Activated CD8-positive, alpha-beta memory T cell treated with anti-CD3 and anti-CD28 coated beads for 36 hours (primary cell): ENCODE data around the gene DCD. TPM values are rescaled to one million over a fixed set of nuclear protein-coding genes. Genes with fewer than 3 reads are reported as not detected.

ENCODE experiments used
- CTCF ChIA-PET: fragments of 350-600 bp; sonication (Branson Sonifier 250); formaldehyde crosslinking; loops from one replicate; lab custom pipeline; 2021; ENCODE audit warnings: antibody characterized with exemption; lab: Charles Lee
- POLR2A ChIA-PET: fragments of 350-600 bp; sonication (Branson Sonifier 250); formaldehyde crosslinking; loops from one replicate; lab custom pipeline; 2021; ENCODE audit warnings: antibody characterized with exemption; lab: Charles Lee
- total RNA-seq, 2 experiments: library from RNA; stranded (reverse); gene quantifications; one replicate each; pipeline ENCODE4 v1.2.3, GENCODE V29; 2021

The DCD gene
- total RNA-seq, 2 experiments from 2014 or later: not detected

DNA sequence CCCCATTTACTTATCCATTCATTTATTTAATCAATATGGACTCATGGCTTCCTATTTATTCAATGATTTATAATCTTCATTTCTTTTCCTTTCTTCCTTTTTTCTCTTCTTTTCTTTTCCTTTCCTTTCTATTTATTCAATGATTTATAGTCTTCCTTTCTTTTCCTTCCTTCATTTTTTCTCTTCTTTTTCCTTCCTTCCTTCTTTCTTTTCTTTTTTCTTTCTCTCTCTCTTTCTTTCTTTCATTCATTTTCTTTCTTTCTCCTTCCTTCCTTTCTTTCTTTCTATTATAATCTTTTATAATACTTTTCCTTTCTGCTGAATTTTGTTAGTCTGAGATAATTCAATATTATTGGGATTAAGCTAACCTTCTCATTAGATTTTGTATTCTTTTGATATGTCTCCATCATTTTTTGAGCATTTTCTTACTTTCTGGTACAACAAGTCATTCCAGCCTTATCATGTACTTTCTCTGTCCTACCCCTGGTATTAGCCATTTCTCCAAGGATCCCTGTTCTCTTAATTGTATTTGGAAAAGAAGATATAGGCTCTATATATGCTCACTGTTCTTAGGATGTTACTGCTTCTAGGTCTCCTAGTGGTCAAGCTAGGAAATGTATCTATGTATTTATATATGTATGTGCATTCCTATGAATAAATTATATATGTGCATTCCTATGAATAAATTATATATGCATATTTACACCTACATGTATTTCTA, 25.5 kb downstream of the DCD start:
- ChIA-PET POLR2A (no interaction called here), CTCF (interaction anchor here (0.8 kb wide), 1 partner anchor 27 kb away, joined by 3 read pairs; no protein-coding TSS in a partner anchor)

DNA sequence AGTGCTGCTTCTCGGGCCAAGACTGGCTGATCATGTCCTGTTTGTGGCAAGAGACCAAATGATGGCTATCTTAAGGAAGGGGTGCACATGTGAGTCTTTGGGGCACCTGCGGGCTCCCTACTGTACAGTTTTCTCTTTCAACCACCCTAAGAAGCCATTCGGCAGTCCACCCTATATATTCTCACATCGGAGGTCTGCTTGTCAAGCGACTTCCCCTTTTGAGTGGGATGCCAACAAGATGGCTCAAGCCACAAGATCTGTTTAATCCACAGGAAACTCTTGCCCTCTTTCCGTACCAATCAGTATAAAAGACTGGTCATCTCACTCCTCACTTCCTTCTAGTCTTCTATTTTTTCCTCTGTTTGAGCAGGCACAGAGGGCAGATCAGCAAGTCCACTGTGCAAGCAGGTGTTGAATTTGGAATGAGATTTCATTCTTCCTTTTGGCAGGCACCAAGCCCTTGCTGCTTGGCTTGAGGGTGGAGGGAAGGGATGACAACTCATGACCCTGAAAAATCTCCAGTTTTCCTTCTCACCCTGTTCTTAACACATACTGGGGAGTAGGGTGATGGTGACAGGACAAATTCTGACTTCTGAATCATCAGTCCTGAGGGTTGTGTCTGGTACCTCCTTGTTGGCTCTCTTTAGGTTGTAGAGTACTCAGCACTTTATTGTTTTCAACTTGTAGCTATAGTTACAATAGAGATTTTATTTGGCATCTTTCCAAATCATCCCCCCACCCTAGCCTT, 31.1 kb downstream of the DCD start:
- ChIA-PET POLR2A (no interaction called here), CTCF (interaction anchor here (0.6 kb wide), 1 partner anchor 23 kb away, joined by 4 read pairs; no protein-coding TSS in a partner anchor)

DNA sequence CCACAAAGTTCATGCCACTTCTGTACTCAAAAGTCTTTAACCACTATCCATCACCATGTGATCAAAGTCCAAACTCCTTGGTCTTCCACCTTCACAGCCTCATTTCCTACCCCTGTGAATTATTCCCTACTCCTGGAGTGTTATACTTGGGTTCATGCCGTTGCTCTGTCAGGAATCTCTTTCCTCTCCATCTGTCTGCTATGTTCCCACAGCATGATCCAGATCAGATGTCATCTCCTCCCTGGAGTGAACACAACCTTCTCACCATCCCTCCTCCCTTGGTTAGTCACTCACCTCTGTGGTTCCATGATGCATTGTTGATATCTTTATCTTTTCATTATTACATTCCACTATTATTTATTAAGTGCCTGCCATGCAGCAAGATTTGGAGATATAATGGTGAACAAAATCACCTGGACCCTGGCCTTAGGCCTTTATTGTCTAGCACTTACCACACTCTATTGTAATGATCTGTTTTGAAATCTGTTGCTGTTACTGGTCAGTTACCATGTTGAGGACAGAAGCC, 35.9 kb downstream of the DCD start:
- ChIA-PET POLR2A (no interaction called here), CTCF (no interaction called here)

DNA sequence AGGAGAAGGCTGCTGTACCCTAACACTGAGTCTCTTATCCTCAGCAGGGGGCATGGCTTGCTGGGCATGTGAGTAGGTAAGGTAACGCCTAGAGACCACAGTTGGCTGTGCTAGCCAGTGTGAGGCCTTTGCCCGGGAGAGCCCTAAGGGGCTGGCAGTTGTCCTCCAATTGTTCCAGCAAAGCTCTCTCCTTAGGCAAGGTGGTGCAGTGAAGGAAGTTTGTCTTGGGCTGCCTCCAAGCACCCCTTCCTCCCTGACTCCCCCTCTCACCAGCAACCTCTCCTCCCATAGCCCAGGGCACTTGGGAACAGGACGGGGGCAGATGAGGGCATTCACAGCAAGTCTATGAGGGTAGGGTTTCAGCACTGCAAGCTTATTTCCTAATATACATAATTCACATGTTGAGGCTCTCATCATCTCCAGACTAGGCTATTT, 36.4 kb downstream of the DCD start:
- CTCF ChIA-PET: no interaction called here
- POLR2A ChIA-PET: no interaction called here

DNA sequence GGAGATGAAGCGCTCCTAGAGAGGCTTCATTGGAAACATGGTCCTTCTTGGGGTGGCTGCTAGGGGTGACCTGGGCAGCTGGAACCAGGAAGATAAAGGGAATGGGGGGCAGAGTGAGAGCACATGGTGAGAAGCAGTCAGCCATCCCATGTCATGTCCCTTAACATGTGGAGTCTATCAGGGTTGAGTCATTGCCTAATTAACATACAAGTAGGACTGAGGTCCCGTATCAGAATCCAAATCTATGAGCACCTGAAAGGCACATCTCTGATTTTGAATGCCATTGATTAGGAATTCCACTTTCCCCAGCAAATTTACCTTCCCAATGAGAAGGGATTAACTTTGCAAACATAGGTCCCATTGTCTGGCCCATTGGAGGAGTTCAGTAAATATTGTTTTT, 39.4 kb downstream of the DCD start:
- POLR2A ChIA-PET: no interaction called here
- CTCF ChIA-PET: interaction anchor here (1.3 kb wide), 1 partner anchor 12 kb away, joined by 3 read pairs; no protein-coding TSS in a partner anchor

DNA sequence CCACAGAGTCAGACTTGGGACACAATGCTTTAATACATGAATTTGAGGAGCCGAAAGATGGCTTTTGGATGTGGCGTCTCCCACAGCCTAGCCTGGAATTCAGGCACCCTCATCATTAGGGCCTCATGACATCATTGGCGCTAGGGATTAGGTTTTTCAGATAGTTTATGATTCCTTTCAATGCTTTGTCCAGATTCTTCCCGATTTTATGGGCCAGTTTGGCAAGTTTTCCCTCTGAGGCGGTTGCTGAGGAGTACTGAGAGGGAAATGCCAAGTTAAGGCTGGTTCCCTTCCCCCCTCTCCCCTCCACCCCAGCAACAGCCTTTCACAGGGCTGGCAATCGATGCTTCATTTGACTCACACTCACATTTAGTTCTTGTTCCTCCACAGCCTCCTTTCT, 40.0 kb downstream of the DCD start:
- ChIA-PET POLR2A (no interaction called here), CTCF (no interaction called here)

DNA sequence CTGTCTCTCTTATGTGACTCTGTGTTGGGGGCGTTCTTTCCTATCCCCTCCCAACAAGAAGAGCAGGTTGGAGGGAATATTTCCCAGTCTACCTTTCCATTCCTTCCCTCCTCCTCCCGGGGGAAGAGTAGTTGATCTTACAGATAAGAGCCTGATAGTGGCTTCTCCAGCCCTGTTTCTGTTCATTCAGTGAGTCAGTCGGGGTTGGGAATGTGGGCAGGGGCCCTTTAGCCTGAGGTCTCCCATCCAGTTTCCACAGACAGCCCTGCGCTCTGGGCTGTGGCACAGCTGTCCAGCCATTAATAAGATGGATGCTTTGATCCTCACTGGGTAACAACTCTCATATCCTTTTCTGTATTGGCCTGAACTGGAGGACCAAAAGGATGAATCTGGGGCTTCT, 41.6 kb downstream of the DCD start:
- ChIA-PET POLR2A (no interaction called here), CTCF (interaction anchor here (0.9 to 1.1 kb wide), 2 partner anchors 9 to 10 kb away, joined by 4 read pairs; no protein-coding TSS in a partner anchor)

DNA sequence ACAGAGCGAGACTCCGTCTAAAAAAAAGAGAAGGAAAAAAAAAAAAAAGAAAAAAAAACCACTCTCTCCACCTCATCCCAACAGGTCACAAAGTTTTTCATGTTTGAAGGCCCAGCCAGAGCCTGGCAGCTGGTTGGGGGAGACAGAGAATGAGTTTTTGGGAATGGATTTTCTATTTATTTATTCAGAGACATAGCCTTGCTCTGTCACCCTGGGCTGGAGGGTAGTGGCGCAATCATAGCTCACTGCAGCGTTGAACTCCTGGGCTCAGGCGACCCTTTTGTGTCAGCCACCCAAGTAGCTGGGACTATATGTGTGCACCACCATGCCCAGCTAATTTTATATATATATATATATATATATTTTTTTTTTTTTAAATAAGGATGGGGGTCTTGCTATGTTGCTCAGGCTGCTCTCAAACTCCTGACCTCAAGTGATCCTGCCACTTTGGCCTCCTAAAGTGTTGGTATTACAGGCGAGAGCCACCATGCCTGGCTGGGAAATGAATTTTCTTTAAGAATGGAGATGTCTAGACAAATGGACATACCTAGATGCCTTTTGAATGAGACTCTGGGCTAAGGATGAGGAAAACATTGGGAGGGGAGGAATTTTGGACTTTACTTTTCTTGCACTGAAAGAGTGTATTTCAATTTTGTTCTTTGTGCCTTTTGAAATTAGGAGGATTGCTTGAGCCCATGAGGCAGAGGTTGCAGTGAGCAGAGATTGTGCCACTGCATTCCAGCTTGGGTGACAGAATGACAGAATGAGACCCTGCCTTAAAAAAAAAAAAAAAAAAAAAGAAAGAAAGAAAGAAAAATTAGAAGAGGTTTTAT, 42.8 kb downstream of the DCD start:
- ChIA-PET POLR2A (no interaction called here), CTCF (interaction anchor here (0.6 to 1.3 kb wide), 2 partner anchors 951 to 1036 kb away, joined by 3 read pairs; no protein-coding TSS in a partner anchor)

DNA sequence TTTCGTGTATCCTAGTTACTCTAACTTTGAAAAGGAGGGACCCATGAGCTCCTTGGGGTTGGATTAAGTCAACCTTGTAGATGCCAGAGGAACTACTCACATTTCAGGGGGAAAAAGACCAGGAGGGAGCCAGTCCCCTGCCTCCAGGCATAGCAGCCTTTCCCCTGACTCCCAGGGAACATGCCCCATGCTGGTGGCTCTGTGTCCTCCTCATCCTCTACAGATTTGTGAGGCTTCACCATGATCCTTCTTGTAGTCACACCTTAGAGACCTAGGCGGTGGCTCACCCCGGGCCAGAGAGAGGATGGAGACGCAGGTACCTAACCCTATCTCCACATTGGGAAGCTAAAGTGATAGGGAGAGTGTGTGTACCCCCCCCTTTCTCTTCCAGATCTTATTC, 43.7 kb downstream of the DCD start:
- ChIA-PET CTCF (interaction anchor here (1.6 kb wide), 1 partner anchor 29 kb away, joined by 3 read pairs; no protein-coding TSS in a partner anchor), POLR2A (no interaction called here)

DNA sequence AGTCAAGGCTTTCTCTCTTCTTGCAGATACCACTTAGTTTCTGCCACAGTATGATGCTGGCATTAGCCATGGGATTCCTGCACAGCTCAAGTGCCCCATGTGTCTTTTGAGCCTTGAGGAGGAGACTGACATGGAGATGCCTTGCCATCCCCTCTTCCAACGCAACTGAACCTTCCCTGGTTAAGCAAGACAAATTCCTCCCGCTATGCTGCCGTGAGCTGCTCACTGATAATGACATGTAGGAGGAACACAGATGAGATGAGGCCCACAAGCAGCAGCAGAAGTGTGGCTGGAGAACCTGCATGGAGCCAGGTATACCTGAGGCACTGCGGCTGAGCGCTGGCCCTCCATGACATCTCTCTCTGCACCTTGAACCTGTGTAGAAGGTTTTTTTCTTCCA, 44.3 kb downstream of the DCD start:
- CTCF ChIA-PET: interaction anchor here (0.7 to 1.6 kb wide), 3 partner anchors 30 to 1947 kb away, joined by 3 to 4 read pairs (median 3); no protein-coding TSS in a partner anchor
- POLR2A ChIA-PET: no interaction called here

DNA sequence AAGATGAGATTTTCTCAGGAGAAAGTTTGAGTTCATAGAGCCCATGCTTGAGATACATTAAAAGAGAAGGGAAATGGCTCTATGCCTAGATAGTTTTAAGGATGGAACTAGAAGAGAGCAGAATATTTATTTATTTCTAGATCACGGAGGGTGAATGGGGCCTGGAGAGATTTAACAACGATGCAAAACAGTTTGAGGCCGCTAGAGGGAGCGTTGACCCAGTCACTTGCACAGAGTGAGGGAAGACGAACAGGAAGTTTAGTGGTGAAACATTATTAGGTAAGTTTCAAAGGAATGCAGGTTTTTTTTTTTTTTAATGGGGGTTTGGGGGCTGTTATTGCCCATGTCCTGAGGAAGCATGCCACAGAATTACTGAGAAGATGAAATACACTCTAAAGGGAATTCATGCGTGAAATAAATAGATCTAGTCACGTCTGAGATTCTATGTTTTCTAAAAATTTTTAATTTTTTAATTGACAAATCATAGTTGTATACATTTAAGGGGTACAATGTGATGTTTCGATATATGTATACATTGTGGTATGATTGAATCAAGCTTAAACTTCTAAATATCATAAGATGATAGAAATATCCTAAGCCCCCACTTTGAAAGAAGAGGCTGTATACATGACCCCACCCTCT, 44.9 kb downstream of the DCD start:
- ChIA-PET CTCF (interaction anchor here (0.7 to 1.6 kb wide), 3 partner anchors 30 to 1946 kb away, joined by 3 to 4 read pairs (median 3); no protein-coding TSS in a partner anchor), POLR2A (no interaction called here)

DNA sequence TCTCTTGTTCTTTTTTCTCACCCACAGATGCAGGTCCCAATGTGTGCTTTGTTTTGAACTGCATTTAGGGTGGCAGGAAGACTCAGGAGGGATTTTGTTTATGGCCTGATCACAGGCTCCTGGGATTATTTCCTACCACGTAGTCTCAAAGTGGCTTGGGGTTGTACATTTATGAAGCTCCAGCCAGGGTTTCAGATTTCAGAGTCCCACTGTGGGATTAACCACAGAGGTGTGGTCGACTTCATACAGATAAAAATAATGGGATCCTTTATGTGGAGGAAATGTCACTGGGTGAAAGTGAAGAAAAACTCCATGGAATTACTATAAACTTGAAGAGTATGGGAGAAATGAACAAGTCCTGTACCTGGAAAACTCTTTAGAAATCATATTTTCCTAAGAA, 45.5 kb downstream of the DCD start:
- POLR2A ChIA-PET: no interaction called here
- CTCF ChIA-PET: interaction anchor here (0.5 to 1.0 kb wide), 3 partner anchors 16 to 1844 kb away, joined by 3 to 4 read pairs (median 3); no protein-coding TSS in a partner anchor

DNA sequence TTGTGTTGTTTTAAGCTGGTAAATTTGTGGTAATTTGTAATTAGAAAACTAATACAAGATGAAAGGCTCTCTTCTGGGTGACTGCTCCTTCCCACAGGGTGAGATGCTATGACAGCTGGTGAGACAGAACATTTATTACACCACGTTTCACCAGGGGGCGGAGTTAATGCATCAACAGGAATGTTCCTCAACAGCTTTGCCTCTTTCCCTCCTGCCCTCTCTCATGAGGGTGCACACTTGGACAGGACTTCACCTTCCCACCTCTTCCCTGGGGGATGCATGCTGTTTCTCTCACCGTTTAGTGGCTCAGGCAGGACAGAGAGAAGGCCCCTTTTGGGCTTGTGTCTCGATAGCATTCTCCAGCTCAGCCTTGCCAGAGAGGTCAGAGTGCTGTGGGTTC, 46.3 kb downstream of the DCD start:
- ChIA-PET POLR2A (no interaction called here), CTCF (interaction anchor here (0.8 to 1.3 kb wide), 3 partner anchors 15 to 170 kb away, joined by 3 to 4 read pairs (median 4); no protein-coding TSS in a partner anchor)

DNA sequence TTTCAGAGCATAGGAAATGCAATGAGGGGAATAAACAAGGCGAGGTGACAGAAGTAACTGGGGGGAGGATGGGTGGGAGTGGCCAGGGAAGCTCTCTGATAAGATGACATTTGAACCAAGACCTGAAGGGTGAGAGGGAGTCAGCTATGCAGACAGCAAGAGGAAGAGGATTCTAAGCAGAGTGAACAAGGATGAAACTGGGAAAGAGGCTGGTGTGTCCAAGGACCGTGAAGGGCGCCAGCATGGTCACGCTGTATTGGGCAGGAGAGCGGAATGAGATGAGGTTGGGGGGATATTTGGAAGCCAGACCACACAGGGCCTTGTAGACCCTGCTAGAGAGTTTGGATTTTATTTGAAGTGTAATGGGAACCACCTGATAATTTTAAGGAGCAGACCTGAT, 49.2 kb downstream of the DCD start:
- ChIA-PET CTCF (interaction anchor here (0.6 to 1.7 kb wide), 3 partner anchors 8 to 651 kb away, joined by 3 to 6 read pairs (median 4); no protein-coding TSS in a partner anchor), POLR2A (no interaction called here)

DNA sequence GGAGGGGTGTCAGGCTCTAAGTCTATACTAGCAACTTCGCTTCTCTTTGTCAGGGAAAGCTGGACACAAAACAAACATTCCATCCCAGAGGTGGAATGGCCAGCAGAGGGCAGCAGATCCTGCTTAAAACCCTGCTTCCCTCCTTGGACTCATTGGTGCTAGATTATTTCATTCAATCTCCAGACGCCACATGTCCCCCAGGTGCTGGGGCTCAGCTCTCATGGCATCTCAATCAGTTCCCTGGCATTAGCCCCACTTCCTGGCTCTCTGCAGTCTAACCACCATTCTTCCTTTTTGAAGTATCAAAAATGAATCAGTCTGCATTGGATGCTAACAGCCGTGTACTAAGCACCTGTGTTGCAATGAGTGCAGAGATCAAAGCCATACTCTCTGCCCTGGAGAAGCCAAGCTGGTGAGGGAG, 51.6 kb downstream of the DCD start:
- CTCF ChIA-PET: interaction anchor here (1.0 to 2.4 kb wide), 6 partner anchors 10 to 476 kb away, joined by 3 to 14 read pairs (median 3); no protein-coding TSS in a partner anchor
- POLR2A ChIA-PET: no interaction called here

DNA sequence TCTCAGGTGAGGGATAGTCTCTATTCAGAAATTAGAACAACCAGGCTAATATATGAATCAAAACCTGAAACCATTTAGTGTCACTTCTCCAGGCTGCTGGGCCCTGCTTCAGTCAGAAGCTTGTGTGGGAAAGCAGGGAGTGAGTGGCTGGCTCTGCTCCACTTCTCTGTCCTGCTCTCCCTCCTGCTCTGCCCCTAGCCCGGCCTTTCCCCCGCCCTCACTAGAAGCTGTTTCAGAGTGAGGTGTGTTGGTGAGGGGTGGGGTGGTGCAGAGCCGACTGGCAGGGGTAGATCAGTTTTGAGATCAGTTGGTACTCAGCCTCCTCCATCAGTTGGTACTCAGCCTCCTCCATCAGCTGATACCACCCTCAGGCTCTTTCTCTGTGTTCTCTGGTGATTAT, 52.7 kb downstream of the DCD start:
- ChIA-PET CTCF (interaction anchor here (0.6 to 2.4 kb wide), 4 partner anchors 14 to 453 kb away, joined by 3 to 14 read pairs (median 4); no protein-coding TSS in a partner anchor), POLR2A (no interaction called here)
